Activated naive CD4-positive, alpha-beta T cell treated with anti-CD3 and anti-CD28 coated beads, Interleukin-2, amount 10 ng/mL, durations not matched to agents 7 days and 5 days (primary cell): Measurements from ENCODE around the gene OR8H1.

Source experiments
- CTCF ChIA-PET: fragments of 350-600 bp; sonication (Branson Sonifier 250); formaldehyde crosslinking; loops from one replicate; lab custom pipeline; 2021; ENCODE audit warnings: antibody characterized with exemption; lab: Charles Lee
- DNase-seq: peaks from one replicate; pipeline ENCODE4 v3.0.0-alpha.2; 2020
- H3K27ac Mint-ChIP-seq: one replicate; pipeline ENCODE4 v1.8.0; 2021; ENCODE audit warnings: mild to moderate bottlenecking, moderate library complexity, mixed read lengths
- H3K27me3 Mint-ChIP-seq: one replicate; pipeline ENCODE4 v1.8.0; 2021; ENCODE audit warnings: mild to moderate bottlenecking, mixed read lengths
- H3K36me3 Mint-ChIP-seq: one replicate; pipeline ENCODE4 v1.8.0; 2021; ENCODE audit warnings: mixed read lengths
- H3K4me1 Mint-ChIP-seq: one replicate; pipeline ENCODE4 v1.8.0; 2021; ENCODE audit warnings: mixed read lengths
- H3K4me3 Mint-ChIP-seq: one replicate; pipeline ENCODE4 v1.8.0; 2021; ENCODE audit warnings: mild to moderate bottlenecking, moderate library complexity, mixed read lengths
- H3K9me3 Mint-ChIP-seq: one replicate; pipeline ENCODE4 v1.8.0; 2021; ENCODE audit warnings: mixed read lengths

The OR8H1 gene, protein sequence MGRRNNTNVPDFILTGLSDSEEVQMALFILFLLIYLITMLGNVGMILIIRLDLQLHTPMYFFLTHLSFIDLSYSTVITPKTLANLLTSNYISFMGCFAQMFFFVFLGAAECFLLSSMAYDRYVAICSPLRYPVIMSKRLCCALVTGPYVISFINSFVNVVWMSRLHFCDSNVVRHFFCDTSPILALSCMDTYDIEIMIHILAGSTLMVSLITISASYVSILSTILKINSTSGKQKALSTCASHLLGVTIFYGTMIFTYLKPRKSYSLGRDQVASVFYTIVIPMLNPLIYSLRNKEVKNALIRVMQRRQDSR

DNA sequence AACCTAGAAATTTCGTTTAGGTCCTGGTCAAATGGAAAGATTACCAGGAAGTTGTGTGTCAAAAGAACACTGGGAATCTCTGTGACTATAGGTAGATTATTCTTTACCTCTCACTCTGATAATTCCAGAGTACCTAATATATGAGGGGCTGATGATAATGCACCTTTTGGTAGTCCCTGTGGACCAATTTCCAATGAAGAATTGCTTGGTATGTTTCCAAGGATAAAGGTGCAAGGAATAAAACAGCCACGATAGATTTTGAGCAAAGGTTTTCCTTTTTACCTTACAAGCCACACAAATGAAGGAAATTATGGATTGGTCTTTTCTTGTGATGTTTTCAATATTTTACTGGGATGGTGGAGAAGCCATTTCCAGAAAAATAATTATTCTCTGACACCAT lies at the start of gene OR8H1:
Gene OR8H1, minus strand, starts transcription at position 101 of the 400 bp plus-strand sequence. CDS start 1,192 bp downstream, outside the sequence.
- H3K9me3 Mint-ChIP-seq: peaks cover 12% of the 10 kb centered on the region
- H3K36me3 Mint-ChIP-seq: no peaks in the 10 kb centered on the region
- H3K4me1 Mint-ChIP-seq: no peaks in the 10 kb centered on the region
- CTCF ChIA-PET: no interaction called here
- DNase-seq: no peak
- no peak within 1 kb of the TSS for H3K27ac Mint-ChIP-seq
- H3K27me3 Mint-ChIP-seq: no peaks in the 10 kb centered on the region
- H3K4me3 Mint-ChIP-seq: no peak within 1 kb of the TSS

DNA sequence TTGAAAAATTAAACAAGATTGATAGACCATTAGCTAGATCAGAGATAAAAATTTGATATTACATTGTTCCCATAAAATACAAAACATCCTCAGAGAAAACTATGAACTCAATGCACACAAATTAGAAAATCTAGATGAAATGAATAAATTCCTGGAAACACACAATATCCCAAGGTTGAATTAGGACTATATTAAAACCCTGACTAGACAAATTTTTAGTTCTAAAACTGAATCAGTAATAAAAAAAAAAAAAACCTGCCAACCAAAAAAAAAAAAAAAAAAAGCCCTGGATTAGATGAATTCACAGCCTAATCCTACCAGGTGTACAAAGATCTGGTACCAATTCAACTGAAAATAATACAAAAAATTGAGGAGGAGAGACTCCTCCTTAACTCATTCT lies 48.2 kb upstream of the OR8H1 start:
- peaks cover 19% of the 10 kb centered on the region for H3K9me3 Mint-ChIP-seq
- no peak overlapping the region for H3K4me3 Mint-ChIP-seq

DNA sequence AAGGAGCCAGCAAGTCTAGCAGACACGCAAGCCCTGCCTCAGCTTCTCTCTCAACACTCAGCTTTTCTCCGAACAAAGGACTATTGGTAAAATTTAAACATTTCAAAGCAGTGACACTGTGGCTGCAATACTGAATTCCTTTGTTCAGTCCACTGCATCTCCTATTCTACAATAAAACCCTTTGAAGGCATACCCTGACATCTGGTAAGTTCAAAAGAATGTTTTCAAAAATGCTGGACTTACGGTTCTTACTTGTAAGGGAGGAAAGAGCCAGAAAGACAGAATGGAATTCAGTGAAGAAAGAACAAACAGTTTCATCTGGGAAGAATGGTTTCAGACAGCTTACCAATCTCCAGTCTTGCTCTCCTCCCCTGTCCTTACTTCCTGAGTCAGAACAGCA lies 41.1 kb upstream of the OR8H1 start:
- DNase-seq: no peak
- peaks cover 4% of the 10 kb centered on the region for H3K9me3 Mint-ChIP-seq
- CTCF ChIA-PET: no interaction called here
- H3K4me3 Mint-ChIP-seq: no peak overlapping the region
- H3K4me1 Mint-ChIP-seq: no peaks in the 10 kb centered on the region
- H3K36me3 Mint-ChIP-seq: no peaks in the 10 kb centered on the region
- H3K27ac Mint-ChIP-seq: no peak overlapping the region
- H3K27me3 Mint-ChIP-seq: no peaks in the 10 kb centered on the region

More for the DNA sequence above, 48.2 kb upstream of the OR8H1 start:
- no peak overlapping the region for H3K27ac Mint-ChIP-seq
- CTCF ChIA-PET: no interaction called here
- no peak for DNase-seq
- no peaks in the 10 kb centered on the region for H3K36me3 Mint-ChIP-seq
- no peaks in the 10 kb centered on the region for H3K4me1 Mint-ChIP-seq
- H3K27me3 Mint-ChIP-seq: no peaks in the 10 kb centered on the region

DNA sequence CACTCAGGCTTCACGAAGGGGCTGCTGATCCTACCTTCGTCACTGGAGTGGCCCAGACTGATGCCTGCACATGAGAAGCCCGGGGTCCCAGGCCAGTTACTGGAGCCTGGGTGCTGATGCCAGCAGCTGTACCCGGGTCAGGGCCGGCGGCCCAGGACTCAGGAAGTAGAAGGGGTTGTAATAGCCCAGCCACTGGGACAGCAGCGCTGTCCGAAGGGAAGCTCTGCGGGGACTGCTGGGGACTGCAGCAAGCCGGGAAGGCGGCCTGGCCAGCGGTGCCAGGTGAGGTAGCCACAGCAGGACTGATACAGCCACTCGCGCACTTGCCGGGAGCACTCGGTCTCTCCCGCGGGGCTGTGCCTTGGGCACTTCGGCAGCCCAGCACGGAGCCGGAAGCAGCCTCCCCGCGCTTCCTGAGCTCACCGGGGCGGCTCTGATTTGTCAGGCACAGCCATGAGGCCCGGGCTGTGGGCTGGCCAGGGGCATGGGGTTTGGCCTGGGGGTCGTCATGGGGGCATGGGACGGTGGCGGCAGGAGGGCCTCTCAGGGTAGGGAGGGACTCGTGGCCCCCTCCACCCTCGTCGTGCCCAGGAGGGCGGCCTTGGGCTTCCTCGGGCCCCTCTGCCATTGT lies 39.9 kb upstream of the OR8H1 start:
- CTCF ChIA-PET: no interaction called here
- Mint-ChIP-seq H3K4me3 (no peak overlapping the region), H3K4me1 (no peaks in the 10 kb centered on the region)

DNA sequence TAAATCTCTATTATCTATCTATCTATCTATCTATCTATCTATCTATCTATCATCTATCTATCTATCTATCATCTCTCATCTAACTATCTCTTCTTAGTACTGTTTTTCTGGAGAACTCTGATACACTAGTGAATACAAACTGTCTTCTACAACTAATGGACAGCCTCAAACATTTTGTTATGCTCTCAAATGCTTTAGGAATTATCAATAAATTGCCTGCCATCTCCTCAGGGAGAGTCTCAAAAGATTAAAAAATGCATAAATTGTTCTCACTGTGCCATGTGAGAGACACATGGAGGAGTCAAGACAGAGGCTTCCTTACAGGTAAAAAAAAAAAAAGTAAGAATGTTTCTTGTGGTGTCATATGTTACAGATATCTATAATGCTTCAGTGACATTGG lies 22.8 kb upstream of the OR8H1 start, which contains the start of gene OR8K3:
Gene OR8K3, plus strand, starts transcription at position 301 of the 400 bp plus-strand sequence. CDS start 3,163 bp downstream, outside the sequence.
- H3K27me3 Mint-ChIP-seq: no peaks in the 10 kb centered on the region
- H3K27ac Mint-ChIP-seq: no peak within 1 kb of the TSS
- DNase-seq: no peak
- no peaks in the 10 kb centered on the region for H3K36me3 Mint-ChIP-seq
- peaks cover 24% of the 10 kb centered on the region for H3K9me3 Mint-ChIP-seq
- H3K4me1 Mint-ChIP-seq: no peaks in the 10 kb centered on the region
- H3K4me3 Mint-ChIP-seq: no peak within 1 kb of the TSS
- CTCF ChIA-PET: no interaction called here

More for the DNA sequence above, 39.9 kb upstream of the OR8H1 start:
- DNase-seq: no peak
- H3K27ac Mint-ChIP-seq: no peak overlapping the region
- peaks cover 4% of the 10 kb centered on the region for H3K9me3 Mint-ChIP-seq
- H3K36me3 Mint-ChIP-seq: no peaks in the 10 kb centered on the region
- H3K27me3 Mint-ChIP-seq: no peaks in the 10 kb centered on the region

DNA sequence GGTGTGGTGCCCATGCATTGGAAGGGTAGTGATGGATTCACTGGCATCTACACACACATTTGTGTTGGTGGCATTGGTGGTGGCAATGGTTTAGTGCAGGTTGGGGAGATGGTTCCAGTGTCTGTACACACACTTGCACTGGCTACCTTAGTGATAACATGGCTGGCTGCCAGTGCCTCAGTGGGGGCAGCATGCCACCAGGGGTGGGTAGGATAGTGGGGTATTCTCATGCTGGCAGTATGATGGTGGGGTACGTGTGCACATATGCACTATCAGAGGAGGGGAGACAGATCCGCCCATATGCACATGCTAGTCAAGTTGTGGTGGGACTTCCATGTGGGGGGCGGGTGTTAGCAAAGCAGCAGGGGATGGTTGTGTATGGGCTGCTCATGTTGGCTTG lies 15.8 kb upstream of the OR8H1 start:
- Mint-ChIP-seq H3K36me3 (no peaks in the 10 kb centered on the region), H3K4me3 (no peak overlapping the region), H3K27me3 (no peaks in the 10 kb centered on the region), H3K4me1 (no peaks in the 10 kb centered on the region), H3K27ac (no peak overlapping the region), H3K9me3 (peaks cover 43% of the 10 kb centered on the region)
- CTCF ChIA-PET: no interaction called here
- no peak for DNase-seq

DNA sequence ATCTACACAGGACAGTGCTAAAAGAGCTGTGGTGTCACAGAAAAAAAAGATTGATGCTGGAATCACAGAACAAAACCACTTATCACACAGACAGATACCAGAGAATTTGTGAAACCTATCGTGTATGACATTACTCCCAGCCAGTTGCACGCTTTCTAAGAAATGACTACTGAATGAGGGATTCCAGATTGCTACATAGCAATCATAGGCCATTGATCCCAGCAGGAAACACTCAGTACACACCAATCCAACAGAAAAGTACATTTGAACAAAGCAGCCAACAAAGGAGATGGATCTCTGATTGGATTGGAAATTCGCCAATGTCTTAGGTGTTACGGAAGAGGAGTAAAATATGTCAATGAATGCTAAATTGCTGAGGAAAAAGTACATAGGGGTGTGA lies 4.8 kb upstream of the OR8H1 start:
- no peaks in the 10 kb centered on the region for H3K27me3 Mint-ChIP-seq
- H3K4me1 Mint-ChIP-seq: no peaks in the 10 kb centered on the region
- no peak for DNase-seq
- no peak overlapping the region for H3K4me3 Mint-ChIP-seq
- H3K27ac Mint-ChIP-seq: no peak overlapping the region
- CTCF ChIA-PET: no interaction called here
- H3K9me3 Mint-ChIP-seq: peaks cover 6% of the 10 kb centered on the region
- no peaks in the 10 kb centered on the region for H3K36me3 Mint-ChIP-seq

DNA sequence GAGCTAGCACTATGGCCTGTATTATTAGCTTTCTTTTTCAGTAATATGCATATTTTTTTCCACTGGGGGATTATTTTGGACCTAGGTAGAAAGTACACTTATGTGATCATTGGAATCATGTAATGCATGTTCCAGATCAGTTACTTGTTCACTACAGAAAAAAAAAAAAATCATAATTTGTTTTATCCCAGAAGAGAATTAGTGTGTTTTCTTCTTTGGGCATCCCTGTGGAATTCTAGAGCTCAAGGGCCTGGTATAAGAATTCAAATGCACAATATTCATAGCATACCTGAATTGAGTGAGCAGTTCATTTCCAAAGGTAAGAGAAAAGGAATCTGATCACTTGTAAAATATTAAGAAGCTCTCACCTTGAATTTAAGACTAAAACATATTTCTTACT lies 18.2 kb downstream of the OR8H1 start, which contains the start of gene OR5T1:
Gene OR5T1, plus strand, starts transcription at position 301 of the 400 bp plus-strand sequence. CDS start 1,485 bp downstream, outside the sequence.
- Mint-ChIP-seq H3K9me3 (peaks cover 11% of the 10 kb centered on the region), H3K4me1 (no peaks in the 10 kb centered on the region), H3K36me3 (no peaks in the 10 kb centered on the region), H3K27me3 (no peaks in the 10 kb centered on the region), H3K27ac (no peak within 1 kb of the TSS), H3K4me3 (no peak within 1 kb of the TSS)
- CTCF ChIA-PET: no interaction called here
- DNase-seq: no peak

DNA sequence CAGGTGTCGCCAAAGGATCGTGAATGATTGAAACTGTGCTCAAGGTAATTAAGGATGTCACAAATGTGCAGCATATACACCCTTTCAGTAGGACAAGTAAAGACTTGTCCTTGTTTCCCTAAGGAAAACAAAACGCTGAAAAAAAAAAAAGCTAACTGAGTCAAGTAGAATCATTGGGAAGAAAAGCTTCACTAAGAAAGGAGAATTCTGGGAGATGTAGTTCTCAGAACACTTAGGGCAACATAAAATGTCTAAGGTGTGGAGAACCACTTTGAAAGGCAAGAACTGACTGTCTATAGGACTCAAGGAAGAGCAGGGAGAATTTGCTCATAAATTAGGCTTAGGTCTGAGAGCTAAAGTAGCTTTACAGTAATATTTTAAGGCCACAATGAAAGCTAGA lies 21.0 kb downstream of the OR8H1 start:
- CTCF ChIA-PET: no interaction called here
- no peak overlapping the region for H3K27ac Mint-ChIP-seq
- no peaks in the 10 kb centered on the region for H3K36me3 Mint-ChIP-seq
- no peaks in the 10 kb centered on the region for H3K4me1 Mint-ChIP-seq
- H3K27me3 Mint-ChIP-seq: no peaks in the 10 kb centered on the region
- no peak overlapping the region for H3K4me3 Mint-ChIP-seq
- peaks cover 18% of the 10 kb centered on the region for H3K9me3 Mint-ChIP-seq
- DNase-seq: no peak

DNA sequence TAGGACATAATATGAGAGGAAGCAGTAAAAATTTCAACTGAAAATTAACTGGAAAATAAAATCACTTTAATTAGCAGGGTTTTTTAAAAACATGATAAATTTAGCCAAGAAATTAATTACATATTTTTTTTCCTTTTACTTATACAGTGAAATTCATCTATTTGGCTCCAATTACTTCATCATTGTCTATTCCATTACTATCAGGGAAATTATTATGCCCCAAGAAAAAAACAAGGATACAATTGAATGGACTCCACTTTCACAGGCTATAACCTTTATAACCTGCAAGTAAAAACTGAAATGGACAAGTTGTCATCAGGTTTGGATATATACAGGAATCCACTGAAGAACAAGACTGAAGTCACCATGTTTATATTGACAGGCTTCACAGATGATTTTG lies 40.1 kb downstream of the OR8H1 start, which contains the start of gene OR5T3:
Gene OR5T3, plus strand, starts transcription at position 301 of the 400 bp plus-strand sequence. Its CDS starts 0 bp downstream, at position 301.
- Mint-ChIP-seq H3K4me1 (no peaks in the 10 kb centered on the region), H3K4me3 (no peak within 1 kb of the TSS), H3K36me3 (no peaks in the 10 kb centered on the region), H3K27ac (no peak within 1 kb of the TSS), H3K27me3 (no peaks in the 10 kb centered on the region), H3K9me3 (peaks cover 14% of the 10 kb centered on the region)
- DNase-seq: no peak
- CTCF ChIA-PET: no interaction called here
